Thymus (tissue), 11 donors: ENCODE results near the gene UBASH3B. TPM values are rescaled to one million over a fixed set of nuclear protein-coding genes. Genes with fewer than 3 reads are reported as not detected.

Experiments used
- DNase-seq, 9 donors: peaks; one replicate each; pipeline ENCODE4 v3.0.0-alpha.2; 2013; ENCODE audit warnings: low spot score in 9 of 9, low read depth in 6 of 9, missing footprints in 1 of 9
- H3K27ac ChIP-seq, 2 donors: one replicate each; pipeline ENCODE4 v1.5.1; 2013; ENCODE audit warnings: control low read depth in 1 of 2, low read depth in 1 of 2, low read length in 1 of 2, mild to moderate bottlenecking in 1 of 2, moderate library complexity in 1 of 2
- H3K27me3 ChIP-seq, 2 donors: one replicate each; pipeline ENCODE4 v1.5.1; 2013; ENCODE audit warnings: low read length in 1 of 2; ENCODE audit not compliant: control insufficient read depth in 2 of 2, insufficient read depth in 1 of 2
- H3K36me3 ChIP-seq, 2 donors: one replicate each; pipeline ENCODE4 v1.5.1; 2013; ENCODE audit warnings: low read length in 1 of 2, mild to moderate bottlenecking in 1 of 2, moderate library complexity in 1 of 2; ENCODE audit not compliant: control insufficient read depth in 2 of 2, insufficient read depth in 2 of 2
- H3K4me1 ChIP-seq, 2 donors: one replicate each; pipeline ENCODE4 v1.5.1; 2013; ENCODE audit warnings: low read length in 2 of 2; ENCODE audit not compliant: control insufficient read depth in 2 of 2, insufficient read depth in 2 of 2
- H3K4me3 ChIP-seq, 2 donors: one replicate each; pipeline ENCODE4 v1.5.1; 2013; ENCODE audit warnings: low read length in 2 of 2, control low read depth in 1 of 2, mild to moderate bottlenecking in 1 of 2
- H3K9me3 ChIP-seq, 2 donors: one replicate each; pipeline ENCODE4 v1.5.1; 2013; ENCODE audit warnings: low read length in 1 of 2, mild to moderate bottlenecking in 1 of 2; ENCODE audit not compliant: control insufficient read depth in 2 of 2, insufficient read depth in 1 of 2
- WGBS: extraction: QIAGEN DNeasy Blood & Tissue Kit; methylation state at CpG from one replicate; pipeline ENCODE4 v1.1.7; 2013; 5-methylcytosine and 5-hydroxymethylcytosine counted together
- polyA plus RNA-seq: library from polyadenylated mRNA; stranded (reverse); fragments of 200-250 nt; gene quantifications from one replicate; pipeline ENCODE4 v1.2.3, GENCODE V29; 2013
- total RNA-seq: library from RNA; stranded (reverse); fragments of 120-200 nt; gene quantifications from one replicate; pipeline ENCODE4 v1.2.4, GENCODE V29; 2013
- donor health status: healthy.

Gene UBASH3B
- total and polyA plus RNA-seq, 2 donors: 11.2 to 14.8 TPM

DNA sequence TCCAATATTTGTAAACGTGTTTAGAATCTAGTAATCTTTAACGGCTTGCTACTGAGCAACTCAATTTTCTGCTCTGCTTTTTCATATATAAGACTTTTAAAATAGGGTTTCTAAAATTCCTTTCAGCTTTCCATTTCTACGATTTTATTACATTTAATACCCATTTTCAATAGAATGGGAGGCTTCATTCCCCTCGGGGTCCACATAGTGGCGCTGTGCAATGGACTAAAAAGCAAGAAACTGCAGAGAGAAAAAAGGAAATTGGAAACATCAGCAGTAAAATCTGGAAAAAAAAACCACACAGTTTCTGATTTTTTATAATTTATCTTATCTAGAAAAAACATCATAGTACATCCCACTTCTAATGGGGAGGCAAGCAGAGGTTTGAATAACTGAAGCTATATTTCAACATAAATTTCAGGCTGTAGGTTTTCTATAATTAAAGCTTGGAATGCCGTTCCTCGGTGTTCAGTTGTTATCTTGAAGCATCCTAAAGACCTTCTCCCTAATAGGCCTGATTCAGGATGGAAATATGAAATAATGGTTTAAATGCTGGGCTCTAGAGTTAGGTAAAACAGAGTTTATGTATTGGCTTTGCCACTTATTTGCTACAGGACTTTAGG is 208.3 kb downstream of the UBASH3B start:
- H3K4me3 ChIP-seq: no peak overlapping the region
- no peaks in the 10 kb centered on the region for H3K27me3 ChIP-seq
- no peaks in the 10 kb centered on the region for H3K4me1 ChIP-seq
- DNase-seq: peak in 2 of 9 donors; percentile 27 to 46
- WGBS: 41% methylated on average over 7 of the region's 7 CpGs
- no peaks in the 10 kb centered on the region for H3K36me3 ChIP-seq
- H3K9me3 ChIP-seq: no peaks in the 10 kb centered on the region
- H3K27ac ChIP-seq: no peak overlapping the region

Other genes with a start within 250 kb of the UBASH3B start
- gene CRTAM, start 182.8 kb downstream of the UBASH3B start, total RNA-seq: 9.8 TPM
- 3.6 TPM for gene CRTAM, start 182.8 kb downstream of the UBASH3B start, polyA plus RNA-seq
- 1.5 TPM for gene JHY, start 227.0 kb downstream of the UBASH3B start, total RNA-seq
- 4.0 TPM for gene JHY, start 227.0 kb downstream of the UBASH3B start, polyA plus RNA-seq